TTC549 (cell line): Measurements from ENCODE around the gene HNRNPR.

Source experiments
- FAIRE-seq: peaks from 2 replicates; lab custom pipeline; 2012; peaks lifted over from hg19 to GRCh38; lab: Jason Lieb, UNC

Gene HNRNPR

GRCh38 chr1:23368562-23369334 lies 24.7 kb upstream of the HNRNPR start:
- FAIRE-seq, result no peak

GRCh38 chr1:23367791-23368561 lies 23.9 kb upstream of the HNRNPR start:
- peak; percentile 87 for FAIRE-seq

GRCh38 chr1:23367451-23367790 lies 23.3 kb upstream of the HNRNPR start:
- no peak for FAIRE-seq

- no peak for FAIRE-seq
Measured at GRCh38 chr1:23366598-23366997, 22.5 kb upstream of the HNRNPR start.

GRCh38 chr1:23366146-23366545 lies 22.1 kb upstream of the HNRNPR start:
- no peak for FAIRE-seq

- no peak for FAIRE-seq
Measured at GRCh38 chr1:23362218-23362713, 18.2 kb upstream of the HNRNPR start.

GRCh38 chr1:23358310-23358875 lies 14.3 kb upstream of the HNRNPR start:
- no peak for FAIRE-seq

GRCh38 chr1:23357138-23357908 lies 13.2 kb upstream of the HNRNPR start:
- no peak for FAIRE-seq

- no peak for FAIRE-seq
Measured at GRCh38 chr1:23356471-23357137, 12.5 kb upstream of the HNRNPR start.

GRCh38 chr1:23354245-23354644 lies 10.2 kb upstream of the HNRNPR start:
- FAIRE-seq, result no peak

GRCh38 chr1:23352096-23352695 lies 8.1 kb upstream of the HNRNPR start:
- no peak for FAIRE-seq

- no peak for FAIRE-seq
Measured at GRCh38 chr1:23345920-23346319, 1.8 kb upstream of the HNRNPR start.

GRCh38 chr1:23344987-23345472 lies 946 bp upstream of the HNRNPR start:
- FAIRE-seq, result no peak

GRCh38 chr1:23343221-23344110 lies 618 bp downstream of the HNRNPR start:
- FAIRE-seq, result no peak

- no peak for FAIRE-seq
Measured at GRCh38 chr1:23341931-23342692, 2.0 kb downstream of the HNRNPR start.

- no peak for FAIRE-seq
Measured at GRCh38 chr1:23339632-23340031, 4.5 kb downstream of the HNRNPR start.

- no peak for FAIRE-seq
Measured at GRCh38 chr1:23337869-23338268, 6.2 kb downstream of the HNRNPR start.

- no peak for FAIRE-seq
Measured at GRCh38 chr1:23331713-23332112, 12.4 kb downstream of the HNRNPR start.

- FAIRE-seq, result no peak
Measured at GRCh38 chr1:23330846-23331245, 13.2 kb downstream of the HNRNPR start.

- no peak for FAIRE-seq
Measured at GRCh38 chr1:23325393-23325792, 18.7 kb downstream of the HNRNPR start.
